SK-N-MC (cell line): ENCODE results near the gene ANTXR1.

ENCODE experiments used
- EZH2 ChIP-seq: fragments of 200-600 bp; sonication (generic); IDR thresholded peaks from one replicate; pipeline ENCODE4 v1.6.1; 2017; ENCODE audit warnings: antibody characterized with exemption
- POLR2AphosphoS5 ChIP-seq: IDR thresholded peaks from 2 replicates; pipeline ENCODE4 v1.6.1; 2012; ENCODE audit warnings: mild to moderate bottlenecking, low read depth, low read length, borderline replicate concordance

GRCh38 chr2:69183659-69184058 lies 170.7 kb downstream of the ANTXR1 start:
- TF ChIP-seq POLR2AphosphoS5 = no peak
- TF ChIP-seq EZH2 = no peak
